NCI-H1436 treated with DMSO at 0.1 percent for 48 hours (cell line): ENCODE data around the gene FAM210B.
"Not testable (repeated sequence)": the region's sequence is repeated elsewhere in the genome, so short reads cannot be mapped to it uniquely, and the experiment has no call there.

Experiments used
- DNase-seq: peaks from one replicate; lab custom pipeline; 2025; lab: John Stamatoyannopoulos, UW

The FAM210B gene

DNA sequence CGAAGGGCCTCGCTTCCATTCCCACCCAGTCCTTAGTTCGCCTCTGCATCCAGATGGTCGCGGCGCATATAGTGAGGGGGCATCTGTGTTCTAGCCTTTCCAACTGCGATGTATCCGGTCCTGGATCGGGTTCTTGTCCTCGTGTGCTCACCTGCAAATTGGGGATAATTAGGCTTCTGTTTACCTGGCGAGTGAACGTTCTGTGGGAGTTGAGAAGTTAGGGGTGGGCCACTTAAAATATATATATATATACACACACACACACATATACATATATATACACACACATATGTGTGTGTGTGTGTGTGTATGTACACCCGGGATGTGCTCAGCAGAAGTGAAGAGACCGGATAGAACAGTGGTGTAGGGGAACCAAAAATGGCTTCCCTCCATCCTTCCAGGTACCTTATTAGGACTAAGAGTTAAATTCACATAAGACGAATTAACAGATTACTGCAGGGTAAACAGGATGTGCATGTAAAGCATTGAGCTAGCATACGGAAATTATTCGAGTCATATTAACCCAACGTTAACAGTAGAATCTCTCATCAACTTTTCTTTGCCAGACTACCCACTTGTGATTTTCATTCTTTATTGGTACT lies 34.2 kb downstream of the FAM210B start:
- no peak for DNase-seq

DNA sequence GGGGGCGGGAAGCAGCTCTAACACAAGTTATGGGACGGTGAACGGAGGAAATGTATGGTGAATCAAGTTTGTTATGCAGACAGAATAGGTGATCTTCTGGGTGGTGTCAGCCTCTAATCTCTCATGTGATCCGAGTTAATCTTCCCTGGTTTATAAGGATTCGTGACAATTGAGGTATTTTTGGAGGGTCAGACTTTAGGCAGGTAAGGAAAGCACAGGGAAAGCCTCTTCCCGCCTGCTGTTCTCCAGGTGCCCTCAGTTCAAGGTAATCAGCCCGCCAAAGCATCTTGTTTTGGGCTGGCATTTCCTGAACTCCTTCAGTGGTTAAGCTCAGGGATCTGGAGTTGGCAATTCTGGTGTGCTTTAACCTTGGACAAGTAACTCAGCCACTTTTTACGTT lies 34.9 kb downstream of the FAM210B start:
- no peak for DNase-seq

DNA sequence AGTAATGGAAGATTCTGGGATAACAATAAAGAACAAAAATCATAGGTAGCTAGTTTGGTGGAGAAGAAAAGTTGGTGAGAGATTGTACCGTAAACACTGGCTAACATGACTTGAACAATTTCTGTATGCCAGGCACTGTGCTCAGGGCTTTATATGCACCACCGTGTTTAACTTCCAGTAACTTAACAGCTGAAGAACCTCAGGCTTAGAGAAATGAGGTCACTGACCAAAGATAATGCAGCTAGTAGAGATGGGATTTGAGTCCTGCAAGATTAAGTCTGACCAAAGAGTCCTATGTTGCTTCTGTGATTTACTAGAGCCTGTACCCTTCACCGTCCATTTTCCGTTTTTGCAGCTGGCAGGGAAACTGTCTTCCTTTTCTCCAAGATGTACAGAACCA lies 36.4 kb downstream of the FAM210B start:
- no peak for DNase-seq

DNA sequence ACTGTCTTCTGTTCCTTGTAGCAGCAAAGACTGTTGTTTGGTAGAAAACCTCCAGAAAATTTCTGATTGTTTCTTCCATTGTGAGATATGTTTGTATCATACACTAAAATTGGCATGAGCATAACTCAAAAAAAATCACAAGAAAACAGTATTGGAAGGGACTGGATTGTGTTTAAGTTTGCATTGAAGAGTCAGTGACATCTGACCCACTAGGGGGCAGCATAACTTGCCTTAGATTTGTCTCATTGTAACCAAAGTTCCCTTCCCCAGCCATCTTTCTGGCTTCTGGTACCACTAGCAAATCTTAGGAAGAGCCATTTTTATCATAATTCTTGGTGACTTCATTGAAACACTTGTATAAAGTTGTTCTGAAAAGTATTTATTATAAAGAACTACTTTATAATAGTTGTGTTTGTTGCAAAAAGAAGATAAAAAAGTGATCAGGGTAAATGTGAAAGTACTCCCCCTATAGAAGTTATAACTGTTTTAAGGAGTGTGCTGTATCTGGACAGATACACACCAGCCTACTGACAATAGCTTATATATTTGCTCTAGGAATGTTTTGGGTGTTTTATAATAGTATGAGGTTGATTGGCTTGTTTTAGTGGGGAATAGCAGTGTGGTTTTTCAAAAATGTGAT lies 41.3 kb downstream of the FAM210B start:
- DNase-seq: peak; percentile 4

DNA sequence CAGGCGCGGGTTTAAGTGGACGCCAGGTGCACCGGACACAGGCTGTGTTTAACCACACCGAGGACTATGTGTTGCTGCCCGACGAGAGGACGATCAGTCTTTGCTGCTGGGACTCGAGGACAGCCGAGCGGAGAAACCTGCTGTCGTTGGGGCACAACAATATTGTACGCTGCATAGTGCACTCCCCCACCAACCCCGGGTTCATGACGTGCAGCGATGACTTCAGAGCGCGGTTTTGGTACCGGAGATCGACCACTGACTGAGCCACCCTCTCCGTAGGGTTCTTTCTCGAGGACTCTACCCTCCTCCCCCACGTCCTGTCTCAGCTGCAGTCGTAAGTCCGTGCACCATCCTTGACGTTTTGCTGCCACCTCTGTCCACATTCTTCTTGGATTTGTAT lies 44.7 kb downstream of the FAM210B start:
- DNase-seq: no peak

DNA sequence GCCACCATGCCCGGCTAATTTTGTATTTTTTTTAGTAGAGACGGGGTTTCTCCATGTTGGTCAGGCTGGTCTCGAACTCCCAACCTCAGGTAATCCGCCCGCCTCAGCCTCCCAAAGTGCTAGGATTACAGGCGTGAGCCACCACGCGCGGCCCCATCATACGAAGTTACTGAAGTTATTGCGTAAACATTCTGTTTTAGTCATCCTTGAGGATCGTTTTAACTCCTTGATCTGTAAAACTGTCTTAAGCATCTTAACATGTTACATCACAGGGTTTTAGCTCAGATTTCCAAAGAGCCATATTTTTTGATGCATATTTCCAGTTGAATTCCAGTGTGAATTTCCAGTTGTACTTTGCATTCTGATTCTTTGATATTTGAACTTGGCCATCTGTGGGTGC lies 46.6 kb downstream of the FAM210B start:
- DNase-seq: not testable (repeated sequence)

DNA sequence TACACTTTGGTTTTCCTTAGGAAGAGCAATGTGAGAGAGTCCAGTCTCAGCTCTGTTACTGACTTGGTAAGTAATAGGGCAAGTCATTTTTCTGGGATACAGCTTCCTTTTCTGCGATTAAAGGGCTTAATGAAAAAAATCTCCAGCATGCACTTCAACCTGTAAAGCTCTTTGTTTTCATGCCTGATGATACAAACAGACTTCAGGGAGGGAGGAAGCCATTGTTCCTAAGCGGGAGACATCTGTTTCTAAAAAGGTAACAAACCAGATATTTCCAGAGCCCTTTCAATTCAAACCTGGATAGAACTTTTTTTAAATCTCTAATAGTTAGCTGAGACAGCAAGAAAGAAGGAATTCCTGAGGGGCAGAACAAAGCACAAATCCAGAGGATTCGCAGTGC lies 48.1 kb downstream of the FAM210B start:
- DNase-seq: no peak

DNA sequence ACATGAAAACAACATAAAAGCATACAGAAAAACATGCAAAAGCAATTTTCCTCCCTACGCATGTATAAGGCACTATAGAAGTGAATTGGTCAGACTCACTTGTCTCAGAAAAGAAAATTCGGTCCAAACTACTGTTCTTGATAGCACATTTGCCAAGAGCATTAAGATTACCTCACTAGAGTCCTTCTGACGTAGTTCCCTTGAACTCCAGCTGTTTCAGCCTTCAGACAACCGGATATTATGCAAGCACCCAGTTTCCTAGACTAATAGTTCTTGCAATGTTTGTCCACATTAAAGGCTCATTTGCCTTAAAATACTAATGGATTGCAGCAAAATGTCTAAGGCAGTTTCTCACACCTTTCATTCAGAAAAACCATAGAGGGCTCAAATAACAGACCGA lies 50.7 kb downstream of the FAM210B start:
- no peak for DNase-seq

DNA sequence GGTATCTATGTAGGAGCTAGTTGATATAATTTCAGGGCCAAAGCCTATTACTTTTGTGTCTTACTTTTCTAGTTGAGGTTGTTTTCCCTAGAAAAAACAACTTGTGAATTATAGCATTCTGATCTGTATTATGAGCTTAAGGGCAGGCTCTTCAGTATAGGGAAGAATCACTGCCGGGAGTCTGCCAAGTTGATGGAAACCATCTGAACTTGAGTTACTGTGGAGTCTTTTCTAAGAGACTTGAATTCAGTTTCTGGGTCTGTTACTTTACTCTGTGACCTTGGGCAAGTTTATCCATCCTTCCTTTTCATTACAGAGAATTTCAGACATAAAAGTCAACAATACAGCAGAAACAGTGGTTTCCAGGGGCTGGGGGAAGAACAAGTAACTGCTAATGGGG lies 51.2 kb downstream of the FAM210B start:
- no peak for DNase-seq

DNA sequence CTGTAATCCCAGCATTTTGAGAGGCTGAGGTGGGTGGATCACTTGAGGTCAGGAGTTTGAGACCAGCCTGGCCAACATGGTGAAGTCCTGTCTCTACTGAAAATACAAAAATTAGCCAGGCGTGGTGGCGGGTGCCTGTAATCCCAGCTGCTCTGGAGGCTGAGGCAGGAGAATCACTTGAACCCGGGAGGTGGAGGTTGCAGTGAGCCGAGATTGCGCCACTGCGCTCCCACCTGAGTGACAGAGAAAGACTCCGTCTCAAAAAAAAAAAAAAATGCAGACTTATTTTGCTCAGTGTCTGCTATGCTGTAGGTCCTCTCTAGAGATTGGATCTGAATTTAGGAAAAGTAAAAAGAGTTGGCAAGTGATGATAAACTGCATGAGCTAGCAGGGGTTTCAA lies 52.5 kb downstream of the FAM210B start:
- not testable (repeated sequence) for DNase-seq

DNA sequence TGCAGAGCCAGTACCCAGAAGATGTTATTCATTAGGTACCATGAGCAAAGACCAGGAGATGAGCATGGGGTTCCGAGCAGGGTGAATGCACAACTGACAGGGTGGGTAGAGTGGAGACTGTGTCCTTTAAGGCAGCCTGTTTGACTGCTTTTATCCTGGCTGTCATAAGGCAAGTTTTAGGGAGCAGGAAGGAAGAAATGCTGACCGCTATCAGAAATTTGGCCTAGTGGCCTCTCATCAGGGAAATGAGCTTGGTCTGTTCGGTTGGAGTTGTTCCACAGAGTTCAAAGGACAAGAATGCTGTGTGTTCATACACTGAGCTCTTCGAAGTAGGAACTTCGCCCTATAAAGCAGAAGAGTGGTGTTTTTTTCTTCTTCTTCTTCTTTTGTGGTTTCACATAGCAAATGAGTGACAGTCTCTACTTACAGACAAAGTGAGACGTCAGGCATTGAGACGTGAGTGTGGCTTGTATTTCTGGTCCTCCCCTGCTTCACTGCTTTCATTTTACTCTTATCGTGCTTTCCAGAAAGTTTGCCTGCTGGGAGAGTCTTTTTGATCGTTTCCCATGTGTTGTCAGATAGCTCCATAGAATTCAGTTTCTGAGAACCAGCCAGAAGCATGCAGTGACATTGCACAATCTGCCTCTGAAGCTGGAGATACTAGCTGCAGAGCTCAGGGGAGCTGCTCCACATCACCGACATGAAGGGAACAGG lies 53.1 kb downstream of the FAM210B start, which contains the start of gene CASS4:
Gene CASS4 (plus strand): TSS at position 502 of the 714 bp plus-strand sequence. CDS start 199 bp downstream, at position 701.
- DNase-seq: no peak

DNA sequence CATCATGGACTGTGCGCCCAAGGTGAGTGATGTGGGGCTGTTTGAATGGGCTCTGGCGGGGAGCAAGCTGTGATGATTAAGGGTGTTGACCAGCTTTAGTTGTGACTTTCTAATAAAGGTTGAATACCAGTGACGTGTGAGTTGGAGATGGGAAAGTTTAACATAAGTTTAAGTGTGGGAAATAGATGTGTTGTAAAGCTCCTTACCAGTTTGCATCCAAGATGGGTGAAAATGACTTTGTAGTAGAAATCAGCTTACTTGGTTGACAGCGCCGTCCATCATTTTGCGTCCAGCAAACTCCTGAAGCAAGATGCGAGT lies 53.7 kb downstream of the FAM210B start:
- no peak for DNase-seq

DNA sequence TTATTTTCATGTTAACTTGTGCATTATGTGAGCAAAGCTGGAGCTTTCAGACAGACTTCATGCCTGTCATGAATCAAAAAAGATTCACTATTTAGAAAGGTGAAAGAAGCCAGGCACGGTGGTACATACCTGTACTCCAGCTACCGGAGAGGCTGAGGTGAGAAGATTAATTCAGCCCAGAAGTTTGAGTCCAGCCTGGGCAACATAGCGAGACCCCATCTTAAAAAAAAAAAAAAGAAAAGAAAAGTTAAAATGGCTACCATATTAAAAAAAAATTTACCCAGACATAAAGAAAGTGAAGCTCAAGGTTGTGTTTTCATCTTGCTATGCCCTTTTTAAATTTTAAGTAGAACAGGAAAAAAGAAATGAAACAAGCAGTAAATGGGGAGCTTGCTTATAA lies 54.2 kb downstream of the FAM210B start:
- no peak for DNase-seq

DNA sequence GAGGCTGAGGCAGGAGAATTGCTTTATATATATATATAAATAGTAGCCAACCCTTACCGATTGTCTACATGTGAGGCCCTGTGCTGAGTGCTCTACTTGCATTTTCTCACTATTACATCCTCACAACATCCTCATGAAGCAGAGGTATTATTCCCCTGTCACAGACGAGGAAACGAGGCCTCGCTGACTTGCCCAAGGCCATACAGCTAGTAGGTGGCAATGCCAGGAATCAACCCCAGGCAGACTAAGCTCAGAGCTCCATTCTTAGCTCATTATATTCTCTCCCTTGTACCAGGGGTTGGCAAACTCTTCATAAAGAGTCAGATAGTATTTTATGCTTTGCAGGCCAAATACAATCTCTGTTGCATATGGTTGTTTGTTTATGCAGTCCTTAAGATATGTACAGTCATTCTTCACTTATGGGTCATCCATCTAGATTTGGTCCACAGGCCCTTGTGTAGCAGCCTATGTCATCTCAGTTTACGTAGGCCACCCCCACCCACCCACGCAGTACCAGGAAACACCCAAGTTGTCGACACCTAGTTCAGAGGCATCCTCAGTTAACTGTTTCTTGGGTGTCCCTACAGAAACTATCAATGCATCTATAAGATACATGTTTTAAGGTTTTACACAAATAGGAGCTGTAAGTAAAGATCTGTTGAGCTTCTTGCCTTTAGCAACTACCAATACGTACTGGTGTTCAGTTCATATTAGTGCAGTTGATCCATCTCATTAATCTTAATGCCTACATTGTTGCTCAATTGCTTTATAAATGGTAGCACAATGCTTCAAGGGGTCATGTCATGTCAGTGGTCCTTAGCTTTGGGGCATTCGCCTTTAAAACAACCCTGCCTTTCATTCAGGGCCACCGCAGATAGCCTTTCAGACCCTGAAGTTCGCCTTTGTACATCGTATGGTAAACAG lies 56.3 kb downstream of the FAM210B start:
- DNase-seq: no peak

DNA sequence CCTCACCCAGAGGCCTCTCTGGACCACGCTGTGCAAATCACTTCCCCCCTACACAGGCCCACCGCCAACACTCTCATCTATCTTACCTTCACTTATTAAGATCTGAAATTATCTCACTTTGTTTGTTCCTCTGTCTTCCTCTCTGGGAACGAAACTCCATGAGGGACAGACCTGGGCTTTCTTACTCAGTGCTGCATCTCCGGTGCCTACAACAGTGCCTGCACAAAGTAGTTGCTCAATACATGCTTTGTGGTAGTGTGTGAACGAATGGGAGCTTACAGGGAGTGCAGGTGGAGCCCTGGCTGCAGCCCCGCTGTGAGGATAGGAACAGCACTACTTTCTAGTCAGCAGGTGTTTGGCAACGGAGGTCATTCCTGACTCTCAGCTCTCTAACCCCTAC lies 58.6 kb downstream of the FAM210B start:
- DNase-seq: no peak

DNA sequence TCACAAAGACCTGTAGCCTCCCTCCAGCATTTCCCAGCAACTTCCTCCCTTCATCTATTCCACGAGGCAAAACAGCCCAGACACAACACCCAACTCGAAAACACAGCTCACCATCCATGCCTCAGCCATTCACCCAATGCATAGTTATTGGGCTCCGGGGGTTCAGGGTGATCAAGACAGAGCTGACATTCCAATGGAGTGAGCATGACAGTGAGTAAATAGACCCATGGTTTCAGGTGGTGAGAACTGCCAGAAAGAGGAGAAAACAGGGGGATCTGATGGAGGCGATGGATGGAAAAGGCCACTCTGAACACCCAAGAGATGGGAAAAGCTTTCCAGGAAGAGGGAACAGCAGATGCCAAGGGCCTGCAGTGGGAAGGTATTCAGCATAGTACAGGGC lies 59.1 kb downstream of the FAM210B start:
- DNase-seq: no peak
